GM12878 (cell line): ENCODE measurements around the gene ITGA6. TPM values are rescaled to one million over a fixed set of nuclear protein-coding genes. Genes with fewer than 3 reads are reported as not detected.

Experiments used
- BACH1 ChIP-seq: fragments of 450-650 bp; IDR thresholded peaks from 2 replicates; pipeline ENCODE4 v1.6.1; 2017; ENCODE audit warnings: mild to moderate bottlenecking, borderline replicate concordance
- CREB1 ChIP-seq: IDR thresholded peaks from 2 replicates; pipeline ENCODE4 v1.6.1; 2012; ENCODE audit warnings: low read depth, mild to moderate bottlenecking, inconsistent platforms
- ELK1 ChIP-seq: IDR thresholded peaks from 2 replicates; pipeline ENCODE4 v1.6.1; 2012; ENCODE audit warnings: low read depth, low read length, improper control_type of control experiment
- MYC ChIP-seq: IDR thresholded peaks from 2 replicates; pipeline ENCODE4 v1.6.1; 2011; ENCODE audit warnings: mild to moderate bottlenecking, low read length, moderate library complexity, inconsistent platforms; ENCODE audit not compliant: insufficient read depth, insufficient replicate concordance, insufficient read length, severe bottlenecking
- NFYB ChIP-seq: IDR thresholded peaks from 2 replicates; pipeline ENCODE4 v1.6.1; 2011; ENCODE audit warnings: low read depth, mild to moderate bottlenecking, low read length, improper control_type of control experiment, moderate library complexity; ENCODE audit not compliant: insufficient read depth
- STAT1 ChIP-seq: fragments of 450-650 bp; conservative IDR thresholded peaks from 2 replicates; pipeline ENCODE4 v1.6.1; 2014; ENCODE audit warnings: antibody characterized with exemption, mild to moderate bottlenecking
- TCF12 ChIP-seq: IDR thresholded peaks from 2 replicates; pipeline ENCODE4 v1.6.1; 2011; ENCODE audit warnings: low read depth, mild to moderate bottlenecking, low read length
- polyA plus RNA-seq, 11 experiments: library from polyadenylated mRNA; depleted of rRNA in 4 of 11; unstranded in 6 of 11; stranded (reverse) in 5 of 11; fragments of >200 nt; fragmentation: Nextera tagmentation in 4 of 11; fragmentation: Illumina TruSeq in 1 of 11; extraction: Ambion mirVana in 4 of 11; extraction: Trizol in 1 of 11; gene quantifications; 1 replicate in 1 of 11; 2 replicates in 10 of 11; pipeline versions ENCODE4 v1.2.1 to v1.2.3, GENCODE V29; 2011 to 2016; ENCODE audit warnings: inconsistent platforms in 2 of 11, missing spikeins in 2 of 11, low read depth in 1 of 11
- total RNA-seq, 4 experiments: library from RNA; depleted of rRNA in 3 of 4; stranded (reverse); fragments of >200 nt in 3 of 4; fragmentation: Illumina TruSeq in 1 of 4; extraction: Trizol in 1 of 4; gene quantifications; 2 replicates each; pipeline versions ENCODE4 v1.2.1 to v1.2.3, GENCODE V29; 2013 to 2021
- TF ChIP-seq, protein P1 (sequence below): fragments of 450-650 bp; formaldehyde crosslinking; IDR thresholded peaks from 2 replicates; pipeline ENCODE4 v1.5.0; 2022; ENCODE audit warnings: mild to moderate bottlenecking, missing genetic modification characterization

Gene ITGA6
- total and polyA plus RNA-seq, 10 of the 15 experiments (the other 5 are each of a cell fraction or from before 2014, with no cell fraction given) = 0.01 to 0.36 (median 0.14) TPM; not detected in 2

GRCh38 chr2:172552547-172553291 is 125.3 kb downstream of the ITGA6 start (continued):
- no peak for TF ChIP-seq ELK1
- TF ChIP-seq, protein P1, sequence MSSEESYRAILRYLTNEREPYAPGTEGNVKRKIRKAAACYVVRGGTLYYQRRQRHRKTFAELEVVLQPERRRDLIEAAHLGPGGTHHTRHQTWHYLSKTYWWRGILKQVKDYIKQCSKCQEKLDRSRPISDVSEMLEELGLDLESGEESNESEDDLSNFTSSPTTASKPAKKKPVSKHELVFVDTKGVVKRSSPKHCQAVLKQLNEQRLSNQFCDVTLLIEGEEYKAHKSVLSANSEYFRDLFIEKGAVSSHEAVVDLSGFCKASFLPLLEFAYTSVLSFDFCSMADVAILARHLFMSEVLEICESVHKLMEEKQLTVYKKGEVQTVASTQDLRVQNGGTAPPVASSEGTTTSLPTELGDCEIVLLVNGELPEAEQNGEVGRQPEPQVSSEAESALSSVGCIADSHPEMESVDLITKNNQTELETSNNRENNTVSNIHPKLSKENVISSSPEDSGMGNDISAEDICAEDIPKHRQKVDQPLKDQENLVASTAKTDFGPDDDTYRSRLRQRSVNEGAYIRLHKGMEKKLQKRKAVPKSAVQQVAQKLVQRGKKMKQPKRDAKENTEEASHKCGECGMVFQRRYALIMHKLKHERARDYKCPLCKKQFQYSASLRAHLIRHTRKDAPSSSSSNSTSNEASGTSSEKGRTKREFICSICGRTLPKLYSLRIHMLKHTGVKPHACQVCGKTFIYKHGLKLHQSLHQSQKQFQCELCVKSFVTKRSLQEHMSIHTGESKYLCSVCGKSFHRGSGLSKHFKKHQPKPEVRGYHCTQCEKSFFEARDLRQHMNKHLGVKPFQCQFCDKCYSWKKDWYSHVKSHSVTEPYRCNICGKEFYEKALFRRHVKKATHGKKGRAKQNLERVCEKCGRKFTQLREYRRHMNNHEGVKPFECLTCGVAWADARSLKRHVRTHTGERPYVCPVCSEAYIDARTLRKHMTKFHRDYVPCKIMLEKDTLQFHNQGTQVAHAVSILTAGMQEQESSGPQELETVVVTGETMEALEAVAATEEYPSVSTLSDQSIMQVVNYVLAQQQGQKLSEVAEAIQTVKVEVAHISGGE (CRISPR knock-in tag) = no peak
- no peak for TF ChIP-seq BACH1
- no peak for TF ChIP-seq MYC
- no peak for TF ChIP-seq CREB1
- TF ChIP-seq STAT1 = no peak
- TF ChIP-seq TCF12 = no peak
- TF ChIP-seq NFYB = no peak
